ENCODE results near the gene MOB3C. TPM values are rescaled to one million over a fixed set of nuclear protein-coding genes. Genes with fewer than 3 reads are reported as not detected.
"Not testable (repeated sequence)": the region's sequence is repeated elsewhere in the genome, so short reads cannot be mapped to it uniquely, and the experiment has no call there.

MOB3C gene
- total RNA-seq, 1 donor from 2014 or later = 9.4 TPM

- Mint-ChIP-seq H3K27me3 (ENCODE audit: unreplicated experiment) (no peaks in the 10 kb centered on the region), H3K4me1 (ENCODE audit: unreplicated experiment) (peaks cover 3% of the 10 kb centered on the region), H3K4me3 (ENCODE audit: unreplicated experiment) (no peak overlapping the region), H3K27ac (ENCODE audit: unreplicated experiment) (no peak overlapping the region), H3K36me3 (ENCODE audit: unreplicated experiment) (peaks cover 55% of the 10 kb centered on the region), H3K9me3 (ENCODE audit: unreplicated experiment) (peaks cover 5% of the 10 kb centered on the region)
- TF ChIP-seq CTCF (IDR thresholded peaks at IDR 0.05) = no peak
- no peak for DNase-seq (ENCODE audit: extremely low spot score, unreplicated experiment)
Measured at GRCh38 chr1:46652321-46653100, 35.9 kb upstream of the MOB3C start.

GRCh38 chr1:46651152-46651551 is 34.5 kb upstream of the MOB3C start:
- not testable (repeated sequence) for H3K27me3 Mint-ChIP-seq (ENCODE audit: unreplicated experiment); DNase-seq (ENCODE audit: extremely low spot score, unreplicated experiment); H3K4me1 Mint-ChIP-seq (ENCODE audit: unreplicated experiment); H3K27ac Mint-ChIP-seq (ENCODE audit: unreplicated experiment); H3K4me3 Mint-ChIP-seq (ENCODE audit: unreplicated experiment); H3K9me3 Mint-ChIP-seq (ENCODE audit: unreplicated experiment)
- H3K36me3 Mint-ChIP-seq (ENCODE audit: unreplicated experiment) = peaks cover 62% of the 10 kb centered on the region

- H3K4me3 Mint-ChIP-seq (ENCODE audit: unreplicated experiment) = no peak overlapping the region
- H3K36me3 Mint-ChIP-seq (ENCODE audit: unreplicated experiment) = peaks cover 56% of the 10 kb centered on the region
- H3K27me3 Mint-ChIP-seq (ENCODE audit: unreplicated experiment) = no peaks in the 10 kb centered on the region
- no peak overlapping the region for H3K27ac Mint-ChIP-seq (ENCODE audit: unreplicated experiment)
- no peak for DNase-seq (ENCODE audit: extremely low spot score, unreplicated experiment)
- no peak for TF ChIP-seq CTCF (IDR thresholded peaks at IDR 0.05)
- peaks cover 10% of the 10 kb centered on the region for H3K9me3 Mint-ChIP-seq (ENCODE audit: unreplicated experiment)
- peaks cover 3% of the 10 kb centered on the region for H3K4me1 Mint-ChIP-seq (ENCODE audit: unreplicated experiment)
Measured at GRCh38 chr1:46650491-46650890, 33.9 kb upstream of the MOB3C start.

- no peak for DNase-seq (ENCODE audit: extremely low spot score, unreplicated experiment)
- Mint-ChIP-seq H3K4me3 (ENCODE audit: unreplicated experiment) (no peak overlapping the region), H3K27me3 (ENCODE audit: unreplicated experiment) (no peaks in the 10 kb centered on the region), H3K36me3 (ENCODE audit: unreplicated experiment) (peaks cover 55% of the 10 kb centered on the region), H3K9me3 (ENCODE audit: unreplicated experiment) (peaks cover 10% of the 10 kb centered on the region), H3K4me1 (ENCODE audit: unreplicated experiment) (peaks cover 3% of the 10 kb centered on the region), H3K27ac (ENCODE audit: unreplicated experiment) (no peak overlapping the region)
- no peak for TF ChIP-seq CTCF (IDR thresholded peaks at IDR 0.05)
Measured at GRCh38 chr1:46649764-46650163, 33.2 kb upstream of the MOB3C start.

GRCh38 chr1:46647611-46648010 is 31.0 kb upstream of the MOB3C start:
- H3K36me3 Mint-ChIP-seq (ENCODE audit: unreplicated experiment) = peaks cover 46% of the 10 kb centered on the region
- peaks cover 15% of the 10 kb centered on the region for H3K4me1 Mint-ChIP-seq (ENCODE audit: unreplicated experiment)
- H3K27me3 Mint-ChIP-seq (ENCODE audit: unreplicated experiment) = no peaks in the 10 kb centered on the region
- no peak overlapping the region for H3K4me3 Mint-ChIP-seq (ENCODE audit: unreplicated experiment)
- H3K9me3 Mint-ChIP-seq (ENCODE audit: unreplicated experiment) = peaks cover 10% of the 10 kb centered on the region
- TF ChIP-seq CTCF (IDR thresholded peaks at IDR 0.05) = no peak
- H3K27ac Mint-ChIP-seq (ENCODE audit: unreplicated experiment) = no peak overlapping the region
- no peak for DNase-seq (ENCODE audit: extremely low spot score, unreplicated experiment)
